ENCODE measurements around the gene NMT2. TPM values are rescaled to one million over a fixed set of nuclear protein-coding genes. Genes with fewer than 3 reads are reported as not detected.

The NMT2 gene
- total RNA-seq, 1 experiment from 2014 or later, result 14.3 TPM

DNA sequence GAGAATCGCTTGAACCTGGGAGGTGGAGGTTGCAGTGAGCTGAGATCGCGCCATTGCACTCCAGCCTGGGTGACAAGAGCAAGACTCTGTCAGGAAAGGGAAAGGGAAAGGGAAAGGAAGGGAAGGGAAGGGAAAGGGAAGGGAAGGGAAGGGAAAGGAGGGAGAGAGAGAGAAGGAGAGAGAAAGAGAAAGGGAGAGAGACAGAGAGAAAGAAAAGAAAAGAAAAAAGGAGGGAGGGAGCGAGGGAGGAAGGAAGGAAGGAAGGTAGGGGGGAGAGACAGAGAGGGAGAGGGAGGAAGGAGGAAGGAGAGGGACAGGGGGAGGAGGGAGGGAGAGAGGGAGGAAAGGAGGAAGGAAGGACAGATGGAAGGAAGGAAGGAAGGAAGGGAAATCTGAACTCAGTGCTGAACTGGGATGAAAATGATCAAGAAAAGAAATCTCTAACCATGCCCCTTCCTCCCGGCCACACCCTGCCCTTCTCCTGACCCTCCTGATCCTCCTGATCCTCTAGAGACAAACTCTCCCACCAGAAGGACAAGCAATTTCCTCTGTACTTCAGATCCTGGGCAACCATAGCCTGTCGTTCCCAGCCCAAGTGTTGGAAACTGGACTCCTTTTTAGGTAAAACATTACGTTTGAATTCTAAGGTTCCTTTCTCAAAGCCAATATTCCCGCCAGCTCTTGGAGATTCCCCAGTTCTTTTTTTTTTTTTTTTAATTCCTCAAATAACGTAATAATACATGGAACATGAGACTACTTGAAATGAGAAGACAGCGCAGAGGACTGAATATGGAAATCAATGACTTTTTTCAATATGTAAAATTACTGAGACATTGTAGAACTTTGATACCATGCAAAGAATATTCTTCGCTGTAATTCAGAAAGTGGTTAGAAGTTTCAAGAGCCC, 32.1 kb downstream of the NMT2 start:
- CTCF ChIA-PET, result no interaction called here
- in situ Hi-C loops (cut with HindIII; ENCODE audit: low pct_unique_long_range_greater_than_20kb, low sequenced_read_pairs) (no loop called here), intact Hi-C loops (cut with micrococcal nuclease; ENCODE audit: unreplicated experiment) (no loop called here)
- no peaks in the 10 kb centered on the region; the same call in 1 of the 2 replicates for H3K36me3 ChIP-seq (ENCODE audit: control insufficient read depth, insufficient read depth, low read length)
- H3K9me3 ChIP-seq (ENCODE audit: control insufficient read depth, insufficient read depth, low read depth, low read length), result no peaks in the 10 kb centered on the region
- no peak for DNase-seq (ENCODE audit: low read depth, low spot score)
- BruUV-seq (replicated peaks), result no TSS peak
- no peaks in the 10 kb centered on the region for H3K27me3 ChIP-seq (ENCODE audit: control insufficient read depth, insufficient read depth, low read length)
- ATAC-seq, result no peak
- H3K4me3 ChIP-seq (ENCODE audit: low read depth in 2 of 2, low read length in 2 of 2), result no peak overlapping the region
- H3K4me1 ChIP-seq (ENCODE audit: control insufficient read depth, insufficient read depth, low read length), result no peaks in the 10 kb centered on the region
- POLR2A ChIA-PET, result no interaction called here
- no peak overlapping the region for H3K27ac ChIP-seq (ENCODE audit: low read length)
- no peak for TF ChIP-seq POLR2AphosphoS5 (IDR thresholded peaks at IDR 0.05; ENCODE audit: low read depth, low read length)
- no peak for TF ChIP-seq TCF7L2 (IDR thresholded peaks at IDR 0.05; ENCODE audit: low read depth, low read length)
- TF ChIP-seq, protein P1, sequence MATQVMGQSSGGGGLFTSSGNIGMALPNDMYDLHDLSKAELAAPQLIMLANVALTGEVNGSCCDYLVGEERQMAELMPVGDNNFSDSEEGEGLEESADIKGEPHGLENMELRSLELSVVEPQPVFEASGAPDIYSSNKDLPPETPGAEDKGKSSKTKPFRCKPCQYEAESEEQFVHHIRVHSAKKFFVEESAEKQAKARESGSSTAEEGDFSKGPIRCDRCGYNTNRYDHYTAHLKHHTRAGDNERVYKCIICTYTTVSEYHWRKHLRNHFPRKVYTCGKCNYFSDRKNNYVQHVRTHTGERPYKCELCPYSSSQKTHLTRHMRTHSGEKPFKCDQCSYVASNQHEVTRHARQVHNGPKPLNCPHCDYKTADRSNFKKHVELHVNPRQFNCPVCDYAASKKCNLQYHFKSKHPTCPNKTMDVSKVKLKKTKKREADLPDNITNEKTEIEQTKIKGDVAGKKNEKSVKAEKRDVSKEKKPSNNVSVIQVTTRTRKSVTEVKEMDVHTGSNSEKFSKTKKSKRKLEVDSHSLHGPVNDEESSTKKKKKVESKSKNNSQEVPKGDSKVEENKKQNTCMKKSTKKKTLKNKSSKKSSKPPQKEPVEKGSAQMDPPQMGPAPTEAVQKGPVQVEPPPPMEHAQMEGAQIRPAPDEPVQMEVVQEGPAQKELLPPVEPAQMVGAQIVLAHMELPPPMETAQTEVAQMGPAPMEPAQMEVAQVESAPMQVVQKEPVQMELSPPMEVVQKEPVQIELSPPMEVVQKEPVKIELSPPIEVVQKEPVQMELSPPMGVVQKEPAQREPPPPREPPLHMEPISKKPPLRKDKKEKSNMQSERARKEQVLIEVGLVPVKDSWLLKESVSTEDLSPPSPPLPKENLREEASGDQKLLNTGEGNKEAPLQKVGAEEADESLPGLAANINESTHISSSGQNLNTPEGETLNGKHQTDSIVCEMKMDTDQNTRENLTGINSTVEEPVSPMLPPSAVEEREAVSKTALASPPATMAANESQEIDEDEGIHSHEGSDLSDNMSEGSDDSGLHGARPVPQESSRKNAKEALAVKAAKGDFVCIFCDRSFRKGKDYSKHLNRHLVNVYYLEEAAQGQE (IDR thresholded peaks at IDR 0.05; ENCODE audit: insufficient read depth in 1 of 2, low read depth in 2 of 2, low read length in 1 of 2), result no peak
- TF ChIP-seq SIN3A (IDR thresholded peaks at IDR 0.05; ENCODE audit: borderline replicate concordance, insufficient read depth, low read depth, low read length), result no peak
- TF ChIP-seq, protein P2, sequence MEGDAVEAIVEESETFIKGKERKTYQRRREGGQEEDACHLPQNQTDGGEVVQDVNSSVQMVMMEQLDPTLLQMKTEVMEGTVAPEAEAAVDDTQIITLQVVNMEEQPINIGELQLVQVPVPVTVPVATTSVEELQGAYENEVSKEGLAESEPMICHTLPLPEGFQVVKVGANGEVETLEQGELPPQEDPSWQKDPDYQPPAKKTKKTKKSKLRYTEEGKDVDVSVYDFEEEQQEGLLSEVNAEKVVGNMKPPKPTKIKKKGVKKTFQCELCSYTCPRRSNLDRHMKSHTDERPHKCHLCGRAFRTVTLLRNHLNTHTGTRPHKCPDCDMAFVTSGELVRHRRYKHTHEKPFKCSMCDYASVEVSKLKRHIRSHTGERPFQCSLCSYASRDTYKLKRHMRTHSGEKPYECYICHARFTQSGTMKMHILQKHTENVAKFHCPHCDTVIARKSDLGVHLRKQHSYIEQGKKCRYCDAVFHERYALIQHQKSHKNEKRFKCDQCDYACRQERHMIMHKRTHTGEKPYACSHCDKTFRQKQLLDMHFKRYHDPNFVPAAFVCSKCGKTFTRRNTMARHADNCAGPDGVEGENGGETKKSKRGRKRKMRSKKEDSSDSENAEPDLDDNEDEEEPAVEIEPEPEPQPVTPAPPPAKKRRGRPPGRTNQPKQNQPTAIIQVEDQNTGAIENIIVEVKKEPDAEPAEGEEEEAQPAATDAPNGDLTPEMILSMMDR (IDR thresholded peaks at IDR 0.05), result no peak

DNA sequence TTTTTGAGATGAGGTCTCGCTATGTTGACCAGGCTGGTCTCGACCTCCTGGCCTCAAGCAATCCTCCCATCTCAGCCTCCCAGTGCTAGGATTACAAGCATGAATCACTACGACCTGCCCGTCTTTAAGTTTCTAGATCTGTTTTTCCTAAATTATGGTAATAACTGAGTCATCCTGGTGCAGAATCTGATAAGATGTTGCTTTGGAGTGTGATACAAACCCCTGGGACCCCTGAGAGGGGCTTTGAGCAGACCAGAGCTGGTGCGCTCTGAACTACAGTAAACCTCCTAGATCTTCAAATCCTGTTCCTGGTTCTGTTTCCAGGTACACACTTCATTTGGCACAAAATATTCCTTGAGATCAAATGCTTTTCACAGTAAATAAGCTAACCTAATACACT, 37.2 kb downstream of the NMT2 start:
- Histone ChIP-seq H3K27me3 (ENCODE audit: control insufficient read depth, insufficient read depth, low read length) (no peaks in the 10 kb centered on the region), H3K36me3 (ENCODE audit: control insufficient read depth, insufficient read depth, low read length) (no peaks in the 10 kb centered on the region; the same call in 1 of the 2 replicates), H3K27ac (ENCODE audit: low read length) (no peak overlapping the region), H3K4me1 (ENCODE audit: control insufficient read depth, insufficient read depth, low read length) (no peaks in the 10 kb centered on the region), H3K4me3 (ENCODE audit: low read depth in 2 of 2, low read length in 2 of 2) (no peak overlapping the region), H3K9me3 (ENCODE audit: control insufficient read depth, insufficient read depth, low read depth, low read length) (no peaks in the 10 kb centered on the region)
- intact Hi-C loops (cut with micrococcal nuclease; ENCODE audit: unreplicated experiment), result no loop called here
- in situ Hi-C loops (cut with HindIII; ENCODE audit: low pct_unique_long_range_greater_than_20kb, low sequenced_read_pairs), result no loop called here
- no TSS peak for BruUV-seq (replicated peaks)
- DNase-seq (ENCODE audit: low read depth, low spot score), result no peak
- ChIA-PET CTCF (no interaction called here), POLR2A (no interaction called here)
- TF ChIP-seq, protein P1 (IDR thresholded peaks at IDR 0.05; ENCODE audit: insufficient read depth in 1 of 2, low read depth in 2 of 2, low read length in 1 of 2), result no peak
- no peak for TF ChIP-seq TCF7L2 (IDR thresholded peaks at IDR 0.05; ENCODE audit: low read depth, low read length)
- TF ChIP-seq, protein P2 (IDR thresholded peaks at IDR 0.05), result no peak
- ATAC-seq, result no peak

Data from Panc1 (cell line).